ENCODE data around the gene C20orf204. TPM values are rescaled to one million over a fixed set of nuclear protein-coding genes. Genes with fewer than 3 reads are reported as not detected.

The C20orf204 gene
- total and polyA plus RNA-seq, 2 of the 8 experiments (the other 6 are each of a cell fraction or from before 2014, with no cell fraction given) = 0.39 to 0.52 TPM

- TF ChIP-seq CHD7 (IDR thresholded peaks at IDR 0.05; ENCODE audit: insufficient replicate concordance, low read length) = no peak
- TF ChIP-seq SIX5 (IDR thresholded peaks at IDR 0.05; ENCODE audit: low read depth, low read length) = no peak
- no peak for TF ChIP-seq E2F6 (IDR thresholded peaks at IDR 0.05)
- TF ChIP-seq CTBP2 (IDR thresholded peaks at IDR 0.05; ENCODE audit: borderline replicate concordance, insufficient read depth, insufficient read length, low read length) = no peak
- TF ChIP-seq TCF12 (IDR thresholded peaks at IDR 0.05; ENCODE audit: low read depth, low read length) = no peak
- TF ChIP-seq KDM5A (IDR thresholded peaks at IDR 0.05; ENCODE audit: low read length) = no peak
- no peak for TF ChIP-seq MAX (IDR thresholded peaks at IDR 0.05)
- no peak for TF ChIP-seq JUND (IDR thresholded peaks at IDR 0.05; ENCODE audit: low read length)
- TF ChIP-seq CEBPB (IDR thresholded peaks at IDR 0.05; ENCODE audit: low read depth, low read length) = no peak
- no peak for TF ChIP-seq SP1 (IDR thresholded peaks at IDR 0.05; ENCODE audit: low read depth, low read length)
Measured at GRCh38 chr20:64070244-64070993, 34.4 kb downstream of the C20orf204 start (continued).
